Measurements from ENCODE around the gene C2.

Gene C2

DNA sequence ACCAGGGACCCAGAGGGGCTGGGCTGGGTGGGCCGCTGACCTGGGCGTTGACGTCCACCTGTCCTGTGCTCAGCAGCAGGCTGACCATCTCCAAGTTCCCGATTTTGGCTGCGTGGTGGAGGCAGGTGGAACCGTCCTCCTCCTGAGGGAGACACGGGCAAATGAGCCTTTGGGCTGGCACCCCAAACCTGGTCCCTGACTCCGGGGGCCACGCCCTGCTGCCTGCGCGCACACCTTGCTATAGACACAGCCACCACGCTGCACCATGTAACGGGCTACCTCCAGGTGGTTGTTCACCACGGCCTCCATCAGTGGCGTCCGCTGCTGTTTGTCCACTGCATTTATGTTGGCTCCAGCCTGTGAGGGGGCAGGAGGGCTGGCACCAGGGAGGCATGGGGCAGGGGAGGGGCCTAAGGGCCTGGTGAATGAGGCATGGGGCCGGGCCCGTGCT is 41.0 kb upstream of the C2 start:
- TF ChIP-seq, protein P1, sequence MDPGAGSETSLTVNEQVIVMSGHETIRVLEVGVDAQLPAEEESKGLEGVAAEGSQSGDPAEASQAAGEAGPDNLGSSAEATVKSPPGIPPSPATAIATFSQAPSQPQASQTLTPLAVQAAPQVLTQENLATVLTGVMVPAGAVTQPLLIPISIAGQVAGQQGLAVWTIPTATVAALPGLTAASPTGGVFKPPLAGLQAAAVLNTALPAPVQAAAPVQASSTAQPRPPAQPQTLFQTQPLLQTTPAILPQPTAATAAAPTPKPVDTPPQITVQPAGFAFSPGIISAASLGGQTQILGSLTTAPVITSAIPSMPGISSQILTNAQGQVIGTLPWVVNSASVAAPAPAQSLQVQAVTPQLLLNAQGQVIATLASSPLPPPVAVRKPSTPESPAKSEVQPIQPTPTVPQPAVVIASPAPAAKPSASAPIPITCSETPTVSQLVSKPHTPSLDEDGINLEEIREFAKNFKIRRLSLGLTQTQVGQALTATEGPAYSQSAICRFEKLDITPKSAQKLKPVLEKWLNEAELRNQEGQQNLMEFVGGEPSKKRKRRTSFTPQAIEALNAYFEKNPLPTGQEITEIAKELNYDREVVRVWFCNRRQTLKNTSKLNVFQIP (CRISPR knock-in tag; IDR thresholded peaks at IDR 0.05; ENCODE audit: borderline replicate concordance, low read depth), result no peak
- no peak for TF ChIP-seq ZNF8 (CRISPR knock-in tag; IDR thresholded peaks at IDR 0.05)
- no peak for TF ChIP-seq TOX (CRISPR knock-in tag; IDR thresholded peaks at IDR 0.05; ENCODE audit: borderline replicate concordance)
- no peak for TF ChIP-seq ESRRG (CRISPR knock-in tag; IDR thresholded peaks at IDR 0.05)
- TF ChIP-seq ZFP3 (CRISPR knock-in tag; IDR thresholded peaks at IDR 0.05), result no peak
- no peak for TF ChIP-seq CSDC2 (CRISPR knock-in tag; IDR thresholded peaks at IDR 0.05)
- no peak for TF ChIP-seq ARNTL (CRISPR knock-in tag; IDR thresholded peaks at IDR 0.05; ENCODE audit: borderline replicate concordance, low read depth)
- TF ChIP-seq, protein P2, sequence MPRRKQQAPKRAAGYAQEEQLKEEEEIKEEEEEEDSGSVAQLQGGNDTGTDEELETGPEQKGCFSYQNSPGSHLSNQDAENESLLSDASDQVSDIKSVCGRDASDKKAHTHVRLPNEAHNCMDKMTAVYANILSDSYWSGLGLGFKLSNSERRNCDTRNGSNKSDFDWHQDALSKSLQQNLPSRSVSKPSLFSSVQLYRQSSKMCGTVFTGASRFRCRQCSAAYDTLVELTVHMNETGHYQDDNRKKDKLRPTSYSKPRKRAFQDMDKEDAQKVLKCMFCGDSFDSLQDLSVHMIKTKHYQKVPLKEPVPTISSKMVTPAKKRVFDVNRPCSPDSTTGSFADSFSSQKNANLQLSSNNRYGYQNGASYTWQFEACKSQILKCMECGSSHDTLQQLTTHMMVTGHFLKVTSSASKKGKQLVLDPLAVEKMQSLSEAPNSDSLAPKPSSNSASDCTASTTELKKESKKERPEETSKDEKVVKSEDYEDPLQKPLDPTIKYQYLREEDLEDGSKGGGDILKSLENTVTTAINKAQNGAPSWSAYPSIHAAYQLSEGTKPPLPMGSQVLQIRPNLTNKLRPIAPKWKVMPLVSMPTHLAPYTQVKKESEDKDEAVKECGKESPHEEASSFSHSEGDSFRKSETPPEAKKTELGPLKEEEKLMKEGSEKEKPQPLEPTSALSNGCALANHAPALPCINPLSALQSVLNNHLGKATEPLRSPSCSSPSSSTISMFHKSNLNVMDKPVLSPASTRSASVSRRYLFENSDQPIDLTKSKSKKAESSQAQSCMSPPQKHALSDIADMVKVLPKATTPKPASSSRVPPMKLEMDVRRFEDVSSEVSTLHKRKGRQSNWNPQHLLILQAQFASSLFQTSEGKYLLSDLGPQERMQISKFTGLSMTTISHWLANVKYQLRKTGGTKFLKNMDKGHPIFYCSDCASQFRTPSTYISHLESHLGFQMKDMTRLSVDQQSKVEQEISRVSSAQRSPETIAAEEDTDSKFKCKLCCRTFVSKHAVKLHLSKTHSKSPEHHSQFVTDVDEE (CRISPR knock-in tag; IDR thresholded peaks at IDR 0.05), result no peak
- TF ChIP-seq RARB (CRISPR knock-in tag; IDR thresholded peaks at IDR 0.05), result no peak
- no peak for TF ChIP-seq BACH2 (CRISPR knock-in tag; IDR thresholded peaks at IDR 0.05; ENCODE audit: borderline replicate concordance)
- no peak for TF ChIP-seq PPARA (CRISPR knock-in tag; IDR thresholded peaks at IDR 0.05; ENCODE audit: borderline replicate concordance)
- no peak for TF ChIP-seq TCF4 (CRISPR knock-in tag; IDR thresholded peaks at IDR 0.05; ENCODE audit: borderline replicate concordance)
- no peak for TF ChIP-seq CREB5 (CRISPR knock-in tag; IDR thresholded peaks at IDR 0.05; ENCODE audit: low read depth)
- no peak for TF ChIP-seq ZNF565 (CRISPR knock-in tag; conservative IDR thresholded peaks at IDR 0.05; ENCODE audit: low read depth)
- no peak for TF ChIP-seq ISL1 (CRISPR knock-in tag; IDR thresholded peaks at IDR 0.05)
- TF ChIP-seq CSRNP3 (CRISPR knock-in tag; IDR thresholded peaks at IDR 0.05), result no peak
- TF ChIP-seq OSR1 (CRISPR knock-in tag; IDR thresholded peaks at IDR 0.05), result no peak
- no peak for TF ChIP-seq SNAI2 (CRISPR knock-in tag; IDR thresholded peaks at IDR 0.05)
- TF ChIP-seq ZFP30 (CRISPR knock-in tag; IDR thresholded peaks at IDR 0.05), result no peak
- ATAC-seq, result no peak

- no peak for ATAC-seq
- TF ChIP-seq ZNF565 (CRISPR knock-in tag; conservative IDR thresholded peaks at IDR 0.05; ENCODE audit: low read depth) (no peak), ZC3H10 (CRISPR knock-in tag; IDR thresholded peaks at IDR 0.05) (no peak), SNAI2 (CRISPR knock-in tag; IDR thresholded peaks at IDR 0.05) (no peak), ZNF70 (CRISPR knock-in tag; IDR thresholded peaks at IDR 0.05) (no peak), GLIS3 (CRISPR knock-in tag; IDR thresholded peaks at IDR 0.05) (no peak), CSRNP3 (CRISPR knock-in tag; IDR thresholded peaks at IDR 0.05) (no peak)
Observed at GRCh38 chr6:31887173-31888007, 40.1 kb upstream of the C2 start.

Data from SK-N-SH treated with all-trans-retinoic acid at 6 μM for 48 hours (cell line).